Measurements from ENCODE around the gene PAN3.

The PAN3 gene

GRCh38 chr13:28219408-28220099 lies 81.2 kb downstream of the PAN3 start:
- DNase-seq (ENCODE audit: low spot score), result no peak
- TF ChIP-seq, protein P1, sequence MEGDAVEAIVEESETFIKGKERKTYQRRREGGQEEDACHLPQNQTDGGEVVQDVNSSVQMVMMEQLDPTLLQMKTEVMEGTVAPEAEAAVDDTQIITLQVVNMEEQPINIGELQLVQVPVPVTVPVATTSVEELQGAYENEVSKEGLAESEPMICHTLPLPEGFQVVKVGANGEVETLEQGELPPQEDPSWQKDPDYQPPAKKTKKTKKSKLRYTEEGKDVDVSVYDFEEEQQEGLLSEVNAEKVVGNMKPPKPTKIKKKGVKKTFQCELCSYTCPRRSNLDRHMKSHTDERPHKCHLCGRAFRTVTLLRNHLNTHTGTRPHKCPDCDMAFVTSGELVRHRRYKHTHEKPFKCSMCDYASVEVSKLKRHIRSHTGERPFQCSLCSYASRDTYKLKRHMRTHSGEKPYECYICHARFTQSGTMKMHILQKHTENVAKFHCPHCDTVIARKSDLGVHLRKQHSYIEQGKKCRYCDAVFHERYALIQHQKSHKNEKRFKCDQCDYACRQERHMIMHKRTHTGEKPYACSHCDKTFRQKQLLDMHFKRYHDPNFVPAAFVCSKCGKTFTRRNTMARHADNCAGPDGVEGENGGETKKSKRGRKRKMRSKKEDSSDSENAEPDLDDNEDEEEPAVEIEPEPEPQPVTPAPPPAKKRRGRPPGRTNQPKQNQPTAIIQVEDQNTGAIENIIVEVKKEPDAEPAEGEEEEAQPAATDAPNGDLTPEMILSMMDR (IDR thresholded peaks at IDR 0.05; ENCODE audit: extremely low read depth, missing control alignments), result no peak

DNA sequence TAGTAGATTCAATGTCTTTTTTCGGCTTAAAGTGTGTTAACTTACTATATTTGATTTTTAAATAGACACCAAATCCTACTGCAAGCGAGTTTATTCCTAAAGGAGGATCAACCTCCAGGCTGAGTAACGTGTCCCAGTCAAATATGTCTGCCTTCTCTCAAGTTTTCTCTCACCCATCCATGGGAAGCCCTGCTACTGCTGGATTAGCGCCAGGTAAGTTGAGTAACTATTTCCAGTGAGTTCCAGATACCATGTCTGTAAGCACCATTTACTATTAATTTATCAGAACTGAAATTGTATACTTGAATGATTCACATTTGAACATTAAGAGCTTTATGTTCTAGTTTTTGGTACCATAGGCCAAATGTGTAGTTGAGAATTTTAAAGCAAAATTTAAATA lies 81.8 kb downstream of the PAN3 start:
- TF ChIP-seq, protein P1 (IDR thresholded peaks at IDR 0.05; ENCODE audit: extremely low read depth, missing control alignments), result no peak

DNA sequence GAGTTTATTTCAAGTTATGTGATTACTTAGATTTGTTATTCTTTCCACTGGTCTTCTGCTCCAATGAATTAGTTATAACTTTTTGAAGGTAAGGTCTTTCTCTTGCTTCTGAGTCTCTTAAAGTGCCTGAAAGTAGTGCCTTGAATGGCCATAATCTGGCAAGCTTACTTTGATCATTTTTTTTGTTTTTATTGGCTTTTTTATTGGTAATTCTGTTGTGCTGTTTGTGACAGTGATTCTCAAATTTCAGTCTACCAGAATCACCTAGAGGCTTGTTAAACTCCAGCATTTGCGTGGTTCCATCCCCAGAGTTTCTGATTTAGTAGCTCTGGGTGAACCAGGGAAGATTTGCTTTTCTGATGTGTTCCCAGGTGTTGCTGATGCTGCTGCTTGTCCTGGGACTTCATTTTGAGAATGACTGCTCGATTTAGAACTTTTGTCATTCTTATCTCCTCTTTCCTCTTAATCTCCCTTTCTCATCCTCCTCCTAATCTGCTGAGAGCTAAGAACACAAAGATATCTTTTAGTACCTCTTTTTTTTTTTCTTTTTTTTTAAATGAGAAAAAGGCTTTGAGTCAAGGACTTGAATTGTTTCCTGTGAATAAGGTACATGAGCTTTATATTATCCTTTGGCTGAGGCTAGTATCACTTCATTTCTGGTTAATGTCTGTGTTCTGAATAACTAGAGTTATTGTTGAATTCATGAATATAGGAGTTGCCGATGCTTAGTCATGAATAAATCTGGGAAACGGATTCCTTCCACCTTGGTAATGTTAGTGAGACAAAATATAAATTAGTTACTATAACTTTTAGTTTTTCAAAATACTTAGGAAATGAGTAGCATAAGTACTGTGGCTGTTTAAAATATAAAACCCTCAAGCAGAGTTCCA lies 91.4 kb downstream of the PAN3 start:
- TF ChIP-seq, protein P1 (IDR thresholded peaks at IDR 0.05; ENCODE audit: extremely low read depth, missing control alignments), result no peak
- DNase-seq (ENCODE audit: low spot score), result no peak

More for the DNA sequence above, 81.8 kb downstream of the PAN3 start:
- no peak for DNase-seq (ENCODE audit: low spot score)

DNA sequence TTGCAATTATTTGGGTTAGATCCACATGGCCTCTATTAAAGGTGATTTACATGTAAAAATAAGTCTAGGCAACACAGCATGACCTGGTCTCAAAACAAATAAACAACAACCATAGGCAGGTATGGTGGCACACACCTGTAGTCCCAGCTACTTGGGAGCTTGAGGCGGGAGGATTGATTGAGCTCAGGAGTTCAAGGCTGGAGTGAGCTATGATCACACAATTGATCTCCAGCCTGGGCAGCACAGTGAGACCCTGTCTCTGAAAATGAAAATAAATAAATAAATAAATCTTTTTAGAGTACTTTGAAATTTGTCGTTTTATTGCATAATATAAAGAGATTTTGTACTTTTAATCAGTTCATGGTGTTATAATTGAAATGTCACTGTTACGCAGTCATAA lies 93.3 kb downstream of the PAN3 start:
- DNase-seq (ENCODE audit: low spot score), result no peak
- TF ChIP-seq, protein P1 (IDR thresholded peaks at IDR 0.05; ENCODE audit: extremely low read depth, missing control alignments), result no peak

- no peak for DNase-seq (ENCODE audit: low spot score)
- TF ChIP-seq, protein P1 (IDR thresholded peaks at IDR 0.05; ENCODE audit: extremely low read depth, missing control alignments), result no peak
Observed at GRCh38 chr13:28237944-28238343, 99.6 kb downstream of the PAN3 start.

- TF ChIP-seq, protein P1 (IDR thresholded peaks at IDR 0.05; ENCODE audit: extremely low read depth, missing control alignments), result no peak
- no peak for DNase-seq (ENCODE audit: low spot score)
Observed at GRCh38 chr13:28239374-28239773, 101.0 kb downstream of the PAN3 start.

DNA sequence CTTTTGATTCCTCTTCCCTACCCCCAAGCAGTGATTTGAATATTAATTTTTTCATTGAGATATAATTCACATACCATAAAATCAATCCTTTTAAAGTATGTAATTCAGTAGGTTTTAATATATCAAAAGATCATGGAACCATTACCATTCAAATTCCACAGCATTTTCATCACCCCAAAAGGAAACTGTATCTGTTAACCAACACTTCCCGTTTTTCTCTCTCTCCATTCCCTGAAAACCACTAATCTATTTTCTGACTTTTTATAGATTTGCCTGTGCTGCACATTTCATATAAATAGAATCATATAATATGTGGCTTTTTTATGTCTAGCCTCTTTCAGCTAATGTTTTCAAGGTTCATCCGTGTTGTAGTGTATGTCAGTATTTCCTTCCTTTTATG lies 107.1 kb downstream of the PAN3 start:
- TF ChIP-seq, protein P1 (IDR thresholded peaks at IDR 0.05; ENCODE audit: extremely low read depth, missing control alignments), result no peak

More for the DNA sequence above, 107.1 kb downstream of the PAN3 start:
- no peak for DNase-seq (ENCODE audit: low spot score)

All from GM20000 (cell line).